Spleen (tissue), 7 donors: ENCODE measurements around the gene OLFML3.

Experiments used
- POLR2A ChIP-seq, 3 donors: fragments of 450-650 bp; IDR thresholded peaks; one replicate each; pipeline ENCODE4 v1.5.1; 2017; ENCODE audit warnings: antibody characterized with exemption in 3 of 3, mild to moderate bottlenecking in 1 of 3
- TF ChIP-seq, protein P1 (sequence below), 11 experiments: fragments of 200-600 bp in 7 of 11; fragments of 450-650 bp in 4 of 11; sonication (generic) in 4 of 11; IDR thresholded peaks in 8 of 11; conservative IDR thresholded peaks in 3 of 11; 1 replicate in 7 of 11; 2 replicates in 4 of 11; pipeline versions ENCODE4 v1.4.0 to v1.8.0; 2016 to 2021; ENCODE audit warnings: antibody characterized with exemption in 11 of 11, inconsistent platforms in 4 of 11, mild to moderate bottlenecking in 1 of 11
- donor health status: DM: no; HTN: no; CAD: no; lungs with moderate emphysema.
- donor health status: DM: no; HTN: no; CAD: no.
- donor health status: DM: no; HTN: no; CAD: no.

DNA sequence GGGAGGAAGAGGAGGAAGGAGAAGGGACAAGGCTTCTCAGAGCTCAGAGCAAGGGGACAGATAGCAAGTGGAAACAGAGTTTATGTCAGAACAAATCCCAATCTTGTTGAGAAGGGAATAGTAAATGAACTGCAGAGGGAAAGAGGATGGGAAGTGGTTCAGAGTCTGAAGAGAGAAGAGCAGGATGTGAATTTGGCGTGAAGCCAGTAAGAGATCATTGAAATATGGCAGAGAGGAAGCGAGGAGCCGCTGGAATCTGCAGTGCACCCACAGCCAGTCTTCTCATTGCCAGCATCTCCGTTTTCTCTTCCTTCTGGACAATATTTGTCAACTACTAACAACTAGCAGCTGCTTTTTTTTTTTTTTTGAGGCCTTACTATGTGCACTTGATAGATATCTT lies 19.1 kb downstream of the OLFML3 start:
- TF ChIP-seq, protein P1, sequence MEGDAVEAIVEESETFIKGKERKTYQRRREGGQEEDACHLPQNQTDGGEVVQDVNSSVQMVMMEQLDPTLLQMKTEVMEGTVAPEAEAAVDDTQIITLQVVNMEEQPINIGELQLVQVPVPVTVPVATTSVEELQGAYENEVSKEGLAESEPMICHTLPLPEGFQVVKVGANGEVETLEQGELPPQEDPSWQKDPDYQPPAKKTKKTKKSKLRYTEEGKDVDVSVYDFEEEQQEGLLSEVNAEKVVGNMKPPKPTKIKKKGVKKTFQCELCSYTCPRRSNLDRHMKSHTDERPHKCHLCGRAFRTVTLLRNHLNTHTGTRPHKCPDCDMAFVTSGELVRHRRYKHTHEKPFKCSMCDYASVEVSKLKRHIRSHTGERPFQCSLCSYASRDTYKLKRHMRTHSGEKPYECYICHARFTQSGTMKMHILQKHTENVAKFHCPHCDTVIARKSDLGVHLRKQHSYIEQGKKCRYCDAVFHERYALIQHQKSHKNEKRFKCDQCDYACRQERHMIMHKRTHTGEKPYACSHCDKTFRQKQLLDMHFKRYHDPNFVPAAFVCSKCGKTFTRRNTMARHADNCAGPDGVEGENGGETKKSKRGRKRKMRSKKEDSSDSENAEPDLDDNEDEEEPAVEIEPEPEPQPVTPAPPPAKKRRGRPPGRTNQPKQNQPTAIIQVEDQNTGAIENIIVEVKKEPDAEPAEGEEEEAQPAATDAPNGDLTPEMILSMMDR (IDR thresholded peaks at IDR 0.05 in 8 of 11, conservative IDR thresholded peaks at IDR 0.05 in 3 of 11) = no peak
- no peak for TF ChIP-seq POLR2A (IDR thresholded peaks at IDR 0.05)
